PC-3 (cell line): ENCODE measurements around the gene SSU72.

Source experiments
- EZH2 ChIP-seq: fragments of 300-600 bp; sonication (generic); IDR thresholded peaks from one replicate; pipeline ENCODE4 v1.6.1; 2017; ENCODE audit warnings: antibody characterized with exemption, mild to moderate bottlenecking, low read length; ENCODE audit not compliant: unreplicated experiment
- EZH2phosphoT487 ChIP-seq: fragments of 300-600 bp; sonication (generic); IDR thresholded peaks from 2 replicates; pipeline ENCODE4 v1.6.1; 2018; ENCODE audit warnings: mild to moderate bottlenecking, antibody characterized with exemption, low read length, borderline replicate concordance
- TF ChIP-seq, protein P1 (sequence below): fragments of 300-600 bp; sonication (generic); conservative IDR thresholded peaks from 2 replicates; pipeline ENCODE4 v1.5.1; 2017; ENCODE audit warnings: antibody characterized with exemption, low read depth, mild to moderate bottlenecking, low read length

- TF ChIP-seq EZH2phosphoT487 (no peak), EZH2 (no peak)
- TF ChIP-seq, protein P1, sequence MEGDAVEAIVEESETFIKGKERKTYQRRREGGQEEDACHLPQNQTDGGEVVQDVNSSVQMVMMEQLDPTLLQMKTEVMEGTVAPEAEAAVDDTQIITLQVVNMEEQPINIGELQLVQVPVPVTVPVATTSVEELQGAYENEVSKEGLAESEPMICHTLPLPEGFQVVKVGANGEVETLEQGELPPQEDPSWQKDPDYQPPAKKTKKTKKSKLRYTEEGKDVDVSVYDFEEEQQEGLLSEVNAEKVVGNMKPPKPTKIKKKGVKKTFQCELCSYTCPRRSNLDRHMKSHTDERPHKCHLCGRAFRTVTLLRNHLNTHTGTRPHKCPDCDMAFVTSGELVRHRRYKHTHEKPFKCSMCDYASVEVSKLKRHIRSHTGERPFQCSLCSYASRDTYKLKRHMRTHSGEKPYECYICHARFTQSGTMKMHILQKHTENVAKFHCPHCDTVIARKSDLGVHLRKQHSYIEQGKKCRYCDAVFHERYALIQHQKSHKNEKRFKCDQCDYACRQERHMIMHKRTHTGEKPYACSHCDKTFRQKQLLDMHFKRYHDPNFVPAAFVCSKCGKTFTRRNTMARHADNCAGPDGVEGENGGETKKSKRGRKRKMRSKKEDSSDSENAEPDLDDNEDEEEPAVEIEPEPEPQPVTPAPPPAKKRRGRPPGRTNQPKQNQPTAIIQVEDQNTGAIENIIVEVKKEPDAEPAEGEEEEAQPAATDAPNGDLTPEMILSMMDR, result no peak
Observed at GRCh38 chr1:1602968-1603506, 28.4 kb upstream of the SSU72 start.
